K562 (cell line): ENCODE results near the gene SRMS. TPM values are rescaled to one million over a fixed set of nuclear protein-coding genes. Genes with fewer than 3 reads are reported as not detected.

Experiments
- CEBPG ChIP-seq, 3 experiments: fragments of 200-800 bp in 1 of 3; sonication (Bioruptor generic) in 1 of 3; sonication (generic) in 1 of 3; formaldehyde crosslinking in 1 of 3; IDR thresholded peaks in 2 of 3; conservative IDR thresholded peaks in 1 of 3; 2 replicates each; pipeline versions ENCODE4 v1.6.1 to v1.8.0; 2016 to 2022; ENCODE audit warnings: missing compliant biosample characterization in 2 of 3, missing genetic modification characterization in 2 of 3, mild to moderate bottlenecking in 1 of 3, missing genetic modification reagents in 1 of 3
- CTBP1 ChIP-seq: fragments of 450-650 bp; IDR thresholded peaks from 2 replicates; pipeline ENCODE4 v1.6.1; 2016; ENCODE audit warnings: borderline replicate concordance
- MEF2A ChIP-seq: IDR thresholded peaks from 2 replicates; pipeline ENCODE4 v1.6.1; 2011; ENCODE audit warnings: low read depth, mild to moderate bottlenecking, low read length, moderate library complexity; ENCODE audit not compliant: control insufficient read depth
- NRF1 ChIP-seq, 2 experiments: fragments of 450-650 bp; IDR thresholded peaks in 1 of 2; conservative IDR thresholded peaks in 1 of 2; 2 replicates each; pipeline ENCODE4 v1.6.1; 2014; ENCODE audit warnings: mild to moderate bottlenecking in 2 of 2
- polyA plus RNA-seq, 8 experiments: library from polyadenylated mRNA; depleted of rRNA in 4 of 8; stranded (reverse) in 5 of 8; unstranded in 3 of 8; fragments of >200 nt; fragmentation: Nextera tagmentation in 2 of 8; fragmentation: Illumina TruSeq in 1 of 8; extraction: Ambion mirVana in 2 of 8; extraction: Trizol in 1 of 8; gene quantifications; 2 replicates each; pipeline versions ENCODE4 v1.2.1 to v1.2.3, GENCODE V29; 2011 to 2014; ENCODE audit warnings: inconsistent platforms in 1 of 8, missing spikeins in 1 of 8
- total RNA-seq, 7 experiments: library from RNA; depleted of rRNA in 6 of 7; stranded (reverse); fragments of >200 nt in 6 of 7; fragmentation: Illumina TruSeq in 2 of 7; extraction: Trizol in 2 of 7; gene quantifications; 2 replicates each; pipeline versions ENCODE4 v1.2.1 to v1.2.3, GENCODE V29; 2011 to 2021; ENCODE audit warnings: low replicate concordance in 1 of 7
- TF ChIP-seq, protein P1 (sequence below), 2 experiments: fragments of 450-650 bp in 1 of 2; sonication (generic) in 1 of 2; formaldehyde crosslinking in 1 of 2; IDR thresholded peaks in 1 of 2; conservative IDR thresholded peaks in 1 of 2; 2 replicates each; pipeline versions ENCODE4 v1.6.1 to v1.8.1; 2016 to 2023; ENCODE audit warnings: mild to moderate bottlenecking in 2 of 2, moderate library complexity in 2 of 2, inconsistent platforms in 1 of 2, missing genetic modification reagents in 1 of 2
- TF ChIP-seq, protein P2 (sequence below): fragments of 250-450 bp; sonication (Bioruptor Pico); IDR thresholded peaks from 2 replicates; pipeline ENCODE4 v1.4.0; 2020; ENCODE audit warnings: mild to moderate bottlenecking

Gene SRMS
- total and polyA plus RNA-seq, 9 of the 15 experiments (the other 6 are each of a cell fraction or from before 2014, with no cell fraction given): 0.07 TPM; not detected in 8

- TF ChIP-seq, protein P1, sequence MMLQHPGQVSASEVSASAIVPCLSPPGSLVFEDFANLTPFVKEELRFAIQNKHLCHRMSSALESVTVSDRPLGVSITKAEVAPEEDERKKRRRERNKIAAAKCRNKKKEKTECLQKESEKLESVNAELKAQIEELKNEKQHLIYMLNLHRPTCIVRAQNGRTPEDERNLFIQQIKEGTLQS (IDR thresholded peaks at IDR 0.05): peak; percentile 84
- TF ChIP-seq, protein P1 (CRISPR knock-in tag; conservative IDR thresholded peaks at IDR 0.05): no peak
- TF ChIP-seq CTBP1 (0 out of 2 replicates have a peak, but pooled peaks have one; percentile 16), CEBPG (CRISPR knock-in tag; IDR thresholded peaks at IDR 0.05) (peak; percentile 83), CEBPG (tag; conservative IDR thresholded peaks at IDR 0.05 in 1 of 2, IDR thresholded peaks at IDR 0.05 in 1 of 2) (peak; percentile 88 to 95), MEF2A (peak; percentile 3; the same call in 1 of the 2 replicates), NRF1 (conservative IDR thresholded peaks at IDR 0.05 in 1 of 2, IDR thresholded peaks at IDR 0.05 in 1 of 2) (peak in 1 of 2 experiments; percentile 46; a peak in 2 of 4 replicates)
- TF ChIP-seq, protein P2, sequence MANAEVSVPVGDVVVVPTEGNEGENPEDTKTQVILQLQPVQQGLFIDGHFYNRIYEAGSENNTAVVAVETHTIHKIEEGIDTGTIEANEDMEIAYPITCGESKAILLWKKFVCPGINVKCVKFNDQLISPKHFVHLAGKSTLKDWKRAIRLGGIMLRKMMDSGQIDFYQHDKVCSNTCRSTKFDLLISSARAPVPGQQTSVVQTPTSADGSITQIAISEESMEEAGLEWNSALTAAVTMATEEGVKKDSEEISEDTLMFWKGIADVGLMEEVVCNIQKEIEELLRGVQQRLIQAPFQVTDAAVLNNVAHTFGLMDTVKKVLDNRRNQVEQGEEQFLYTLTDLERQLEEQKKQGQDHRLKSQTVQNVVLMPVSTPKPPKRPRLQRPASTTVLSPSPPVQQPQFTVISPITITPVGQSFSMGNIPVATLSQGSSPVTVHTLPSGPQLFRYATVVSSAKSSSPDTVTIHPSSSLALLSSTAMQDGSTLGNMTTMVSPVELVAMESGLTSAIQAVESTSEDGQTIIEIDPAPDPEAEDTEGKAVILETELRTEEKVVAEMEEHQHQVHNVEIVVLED (CRISPR knock-in tag): no peak
- TF ChIP-seq, all 486 proteins: peak for 9
These were observed 38.4 kb downstream of the SRMS start (continued) for GRCh38 chr20:63509088-63509564.
